Inferior parietal cortex (tissue), 1 donor: ENCODE data around the gene CRMP1.

Experiments used
- DNase-seq: peaks from one replicate; pipeline ENCODE4 v3.0.0-alpha.2; 2016; ENCODE audit errors: extremely low spot score

The CRMP1 gene

DNA sequence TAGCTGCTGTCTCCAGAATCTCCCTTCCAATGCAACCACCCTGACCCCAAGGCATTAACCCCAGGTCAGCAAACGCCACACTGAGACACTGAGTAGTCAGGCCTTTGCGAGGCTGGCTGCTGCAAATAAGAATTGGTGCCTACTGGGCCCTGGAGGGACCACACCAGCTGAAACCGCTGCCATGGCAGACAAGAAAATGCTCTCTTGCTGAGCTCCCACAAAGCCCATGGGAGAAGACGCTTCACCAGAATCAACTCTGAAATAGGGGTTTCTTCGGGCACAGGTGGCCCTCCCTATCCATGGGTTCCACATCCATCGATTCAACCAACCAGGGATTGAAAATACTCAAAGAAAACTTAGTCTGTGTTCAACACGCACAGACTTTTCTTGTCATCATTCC is 26.7 kb upstream of the CRMP1 start:
- DNase-seq = no peak

DNA sequence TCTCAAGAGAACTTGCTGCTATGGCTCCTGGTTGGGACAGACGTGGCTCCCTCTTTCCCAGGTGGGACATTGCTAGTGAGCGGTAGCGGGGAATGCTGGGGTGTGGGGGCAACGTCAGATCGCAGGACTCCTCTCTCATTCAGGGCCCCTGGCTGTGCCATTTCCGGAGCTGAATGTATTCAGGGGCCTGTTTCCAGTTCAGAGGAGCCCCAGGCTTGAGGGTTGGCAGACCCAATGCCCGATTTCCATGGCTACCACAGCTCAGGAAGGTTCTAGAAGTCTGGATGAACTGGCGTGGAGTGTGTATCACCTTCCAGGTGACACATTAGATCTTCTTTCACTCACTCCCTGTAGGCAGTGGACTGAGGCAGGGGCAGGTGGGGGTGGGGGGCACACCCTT is 26.2 kb upstream of the CRMP1 start:
- DNase-seq = no peak

DNA sequence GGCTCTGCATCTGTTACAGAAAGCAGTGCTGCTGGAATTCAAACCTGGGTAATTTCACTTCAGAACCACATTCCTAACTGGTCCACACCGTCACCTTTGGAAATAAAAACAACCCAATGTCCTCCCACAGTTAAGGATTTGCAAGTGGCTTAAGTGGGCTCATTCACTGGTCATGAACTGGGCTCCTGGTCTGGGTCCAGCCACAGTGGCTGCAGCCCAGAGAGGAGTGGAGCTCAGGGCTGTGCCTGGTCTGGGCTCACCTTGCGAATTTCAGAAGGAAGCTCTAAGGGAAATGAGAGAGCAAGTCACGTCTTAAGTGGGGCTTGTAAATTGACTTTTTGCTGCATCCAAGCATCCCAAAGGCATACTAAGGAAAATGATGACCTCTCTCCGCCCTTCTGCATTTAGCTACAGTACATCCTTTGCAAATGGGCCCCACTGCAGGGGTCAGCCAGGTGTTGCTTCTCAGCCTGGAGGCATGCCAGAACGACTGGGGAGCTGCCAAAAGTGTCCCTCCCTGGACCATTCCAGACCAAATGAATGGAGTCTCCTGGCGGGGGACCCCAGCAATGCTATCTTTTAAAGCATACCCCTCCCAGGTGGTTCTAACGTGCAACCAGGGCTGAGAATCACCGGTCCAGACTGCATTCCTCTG is 25.6 kb upstream of the CRMP1 start:
- DNase-seq = no peak

DNA sequence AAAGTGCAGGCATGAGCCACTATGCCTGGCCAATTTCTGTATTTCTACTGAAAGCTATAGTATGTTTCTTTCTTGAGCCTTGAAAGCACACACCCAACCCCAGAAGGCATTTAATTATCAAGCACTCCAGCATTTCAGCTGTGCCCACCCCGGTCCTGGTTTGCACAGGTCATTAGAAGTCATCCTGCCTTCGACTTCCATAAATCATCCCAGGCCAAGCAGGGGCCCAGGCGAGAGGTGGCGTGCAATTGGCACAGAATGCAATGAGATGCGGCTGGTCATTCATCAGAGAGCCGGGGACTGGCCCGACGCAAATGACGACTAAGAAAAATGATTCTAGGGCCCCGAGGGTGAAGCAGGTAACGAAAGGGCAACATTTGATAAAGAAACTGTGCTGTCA is 24.8 kb upstream of the CRMP1 start:
- no peak for DNase-seq

DNA sequence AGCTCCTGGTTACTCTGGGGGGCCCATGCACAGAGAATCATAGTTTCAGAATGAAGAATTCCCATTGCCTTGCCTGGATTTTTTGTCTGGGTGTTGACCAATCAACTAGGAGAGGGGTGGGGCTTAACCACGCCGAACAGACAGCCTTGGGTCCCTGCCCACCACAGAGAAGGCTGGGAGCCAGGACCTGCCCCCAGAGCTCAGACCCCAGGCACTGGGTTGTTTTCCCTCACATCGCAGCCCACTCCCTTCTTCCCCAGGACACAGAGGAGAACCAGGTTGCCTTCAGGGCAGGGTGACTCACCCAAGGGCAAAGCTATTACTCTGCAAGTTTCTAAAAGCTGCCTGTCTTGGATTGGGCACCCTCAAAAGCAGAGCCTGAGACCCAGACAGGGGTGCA is 23.3 kb upstream of the CRMP1 start:
- DNase-seq = no peak

DNA sequence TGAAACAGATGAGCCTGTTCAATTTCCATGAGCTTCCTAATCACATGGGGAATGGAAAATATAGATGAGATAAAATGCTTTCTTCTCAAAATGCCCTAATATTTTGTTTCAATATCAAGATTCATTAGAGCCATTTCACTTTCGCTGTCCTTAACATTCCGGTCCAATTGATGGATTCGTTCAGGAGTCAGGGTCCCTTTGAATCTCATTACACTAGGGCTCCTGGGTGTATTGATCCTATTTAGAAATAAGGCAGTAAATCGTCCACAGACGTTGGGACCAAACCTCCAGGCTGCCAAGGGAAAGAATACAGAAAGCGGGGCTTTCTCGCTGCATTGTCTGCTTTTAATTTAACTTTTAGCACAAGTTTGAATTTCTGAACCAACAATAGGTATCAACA is 20.6 kb upstream of the CRMP1 start:
- DNase-seq = no peak

DNA sequence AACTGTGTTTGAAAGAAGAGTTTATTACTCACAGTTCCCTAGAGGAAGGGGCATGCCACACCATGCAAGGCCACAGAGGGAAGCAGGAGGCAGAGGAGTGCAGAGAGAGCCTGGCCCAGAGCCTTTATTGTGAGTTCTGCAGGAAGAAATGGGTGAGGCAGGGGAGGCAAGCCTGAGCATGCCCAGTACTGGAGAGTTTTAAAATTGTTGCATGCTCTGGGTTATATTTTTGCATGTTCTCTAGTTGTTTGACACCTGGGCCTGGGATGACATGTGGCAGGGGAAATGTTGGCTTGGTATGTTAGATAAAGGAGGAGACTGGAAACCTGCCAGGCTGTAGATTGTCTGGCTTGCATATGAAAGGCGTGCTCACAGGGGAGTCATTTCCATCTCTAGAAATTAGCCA is 19.7 kb upstream of the CRMP1 start:
- no peak for DNase-seq

DNA sequence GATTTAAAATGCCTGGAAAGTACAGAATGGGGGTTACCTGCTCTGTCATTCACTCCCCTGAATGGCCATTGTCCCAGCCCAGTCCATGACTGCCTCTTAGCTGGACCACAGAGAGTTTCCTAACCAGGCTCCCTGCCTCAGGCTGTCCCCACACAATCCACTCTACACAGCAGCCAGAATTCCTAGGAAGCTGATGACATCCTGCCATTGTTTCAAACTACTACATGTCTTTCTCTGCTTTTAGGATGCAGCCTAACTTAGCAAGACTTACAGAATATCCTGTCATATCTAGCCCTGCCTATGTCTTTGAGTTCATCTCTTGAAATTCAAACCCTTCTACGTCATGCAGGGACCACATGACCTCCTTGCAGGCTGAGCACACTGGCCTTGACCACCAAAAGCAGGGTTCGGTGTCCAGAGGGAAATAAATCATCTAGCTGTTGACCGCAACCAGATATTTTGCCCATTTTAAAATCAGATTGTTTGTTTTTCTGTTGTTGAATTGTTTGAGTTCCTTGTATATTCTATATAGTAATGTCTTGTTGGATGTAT is 16.1 kb upstream of the CRMP1 start:
- DNase-seq = no peak

DNA sequence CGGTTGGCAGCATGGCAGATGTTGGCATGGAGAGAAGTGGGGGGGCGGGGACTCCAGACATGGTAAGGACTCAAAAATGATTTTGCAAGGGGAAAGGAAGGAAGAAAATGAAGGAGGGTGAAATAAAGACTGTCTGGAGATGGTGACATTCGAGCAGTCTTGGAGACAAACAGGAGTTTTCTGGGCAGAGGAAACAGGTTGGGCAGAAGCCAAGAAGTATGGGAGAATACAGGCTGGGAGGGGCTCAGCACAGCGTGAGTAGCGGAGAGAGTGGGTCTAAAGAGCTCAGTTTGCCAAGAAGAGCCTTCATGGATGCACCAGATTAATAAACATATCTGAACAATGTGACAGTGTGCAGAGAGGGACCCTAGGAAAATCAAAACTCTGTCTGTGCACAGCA is 13.3 kb upstream of the CRMP1 start:
- no peak for DNase-seq

DNA sequence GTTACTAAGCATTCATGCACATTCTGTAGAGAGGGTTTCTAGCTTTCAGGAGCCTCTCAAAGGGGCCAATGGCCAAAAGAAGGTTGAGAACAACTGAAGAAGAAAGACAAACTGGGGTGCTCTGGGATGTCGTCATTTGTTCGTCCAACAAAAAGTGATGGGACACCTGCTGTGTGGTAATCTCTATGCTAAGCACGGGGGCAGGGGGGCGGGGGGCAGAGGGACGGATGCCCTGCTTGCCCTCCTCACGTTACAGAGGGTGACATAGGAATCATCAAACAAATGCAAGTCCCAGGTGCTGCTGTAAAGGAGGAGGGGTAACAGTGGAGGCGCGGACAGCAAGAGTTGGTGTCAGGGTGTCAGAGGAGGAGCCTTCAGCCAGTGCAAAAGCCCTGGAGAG is 12.8 kb upstream of the CRMP1 start:
- no peak for DNase-seq

DNA sequence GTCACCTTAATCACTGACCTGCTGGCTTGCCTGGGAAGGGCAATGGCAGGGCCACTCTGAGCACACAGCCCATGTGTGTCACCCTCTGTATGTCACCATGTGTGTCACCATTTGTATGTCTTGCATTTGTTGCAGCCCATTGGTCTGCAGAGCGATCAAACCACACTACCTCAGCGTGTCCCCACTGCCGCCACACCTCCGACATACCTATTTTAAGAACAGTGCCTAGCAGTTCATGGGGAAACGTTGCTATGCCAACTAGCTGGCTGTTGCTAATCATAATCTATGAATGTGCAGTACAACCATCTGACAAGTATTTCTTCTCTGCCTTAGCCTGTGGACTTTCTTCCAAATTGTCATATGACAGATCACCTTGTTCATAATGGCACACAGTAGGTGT is 8.0 kb upstream of the CRMP1 start:
- no peak for DNase-seq

DNA sequence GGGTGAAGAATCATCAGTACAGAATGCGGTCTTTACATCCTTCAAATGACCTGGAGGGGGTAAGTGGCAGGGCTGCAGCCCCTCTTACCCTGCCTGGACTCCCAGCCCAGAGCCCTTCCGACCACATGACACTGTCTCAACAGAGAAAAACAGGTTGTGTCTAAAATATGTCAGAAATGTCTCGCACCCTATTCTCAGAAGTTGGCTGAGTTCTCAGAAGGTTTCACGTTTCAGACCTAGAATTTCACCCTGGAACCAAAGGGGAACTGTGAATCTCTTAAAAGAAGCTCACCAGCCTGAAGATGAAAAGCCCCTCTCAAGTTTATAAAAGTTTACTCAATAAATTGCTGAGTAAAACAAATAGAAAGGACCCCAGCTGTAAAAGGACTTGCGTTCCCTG is 7.0 kb upstream of the CRMP1 start:
- DNase-seq = no peak

DNA sequence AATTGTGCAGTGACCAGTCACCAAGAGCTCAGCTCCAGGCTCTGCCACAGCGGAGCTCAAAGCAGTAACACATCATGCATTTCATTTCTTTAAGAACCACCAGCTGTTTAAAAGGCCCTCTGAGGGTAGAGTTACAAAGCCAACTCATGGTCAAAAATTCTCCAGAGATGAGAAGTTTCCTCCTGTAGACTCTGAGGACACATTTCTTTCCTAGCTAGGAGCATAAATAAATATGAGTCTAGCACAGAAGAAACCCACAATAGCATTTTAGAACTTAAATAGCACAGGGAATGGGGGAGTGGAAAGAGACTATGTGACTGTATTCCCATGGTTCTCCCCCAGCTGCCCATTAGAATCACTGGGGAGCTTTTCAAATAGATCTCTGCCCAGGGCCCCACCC is 6.5 kb upstream of the CRMP1 start:
- DNase-seq = no peak

DNA sequence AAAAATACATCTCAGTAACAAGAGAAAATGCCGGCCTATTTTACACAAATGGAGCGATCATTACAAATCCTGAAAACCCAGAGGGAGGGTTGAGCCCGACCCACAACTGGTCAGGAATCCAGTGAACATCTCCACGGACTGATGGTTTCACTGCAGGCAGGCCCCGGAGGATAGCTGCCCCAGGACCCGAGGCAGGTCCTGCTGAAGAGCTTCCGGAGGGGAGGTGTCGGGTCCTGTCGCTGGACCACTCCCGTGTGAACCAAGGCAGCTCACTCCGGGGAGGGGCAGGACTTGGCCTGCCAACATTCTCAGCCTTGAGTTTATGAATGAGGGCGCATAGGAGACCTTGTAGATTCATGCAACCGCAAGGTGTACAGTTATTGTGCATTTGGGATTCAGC is 4.8 kb upstream of the CRMP1 start:
- no peak for DNase-seq

DNA sequence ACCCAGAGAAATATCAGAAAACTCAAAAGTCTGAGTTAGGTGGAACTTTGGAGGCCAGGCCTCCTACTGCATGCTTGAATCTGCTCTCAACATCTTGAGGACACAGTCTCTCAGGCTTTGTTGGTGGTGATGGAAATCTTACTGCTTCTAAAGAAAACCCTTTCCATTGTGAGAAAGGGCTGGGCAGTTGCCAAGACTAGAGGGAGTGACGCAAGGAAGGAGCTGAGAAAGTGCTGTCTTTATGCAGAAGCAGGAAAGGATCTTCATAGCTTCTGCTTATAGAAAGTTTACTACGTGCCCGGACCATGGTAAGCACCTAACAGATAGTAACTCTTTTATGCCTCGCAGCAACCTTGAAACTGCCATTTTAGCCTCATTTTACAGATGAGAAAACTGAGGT is 2.4 kb upstream of the CRMP1 start:
- no peak for DNase-seq

DNA sequence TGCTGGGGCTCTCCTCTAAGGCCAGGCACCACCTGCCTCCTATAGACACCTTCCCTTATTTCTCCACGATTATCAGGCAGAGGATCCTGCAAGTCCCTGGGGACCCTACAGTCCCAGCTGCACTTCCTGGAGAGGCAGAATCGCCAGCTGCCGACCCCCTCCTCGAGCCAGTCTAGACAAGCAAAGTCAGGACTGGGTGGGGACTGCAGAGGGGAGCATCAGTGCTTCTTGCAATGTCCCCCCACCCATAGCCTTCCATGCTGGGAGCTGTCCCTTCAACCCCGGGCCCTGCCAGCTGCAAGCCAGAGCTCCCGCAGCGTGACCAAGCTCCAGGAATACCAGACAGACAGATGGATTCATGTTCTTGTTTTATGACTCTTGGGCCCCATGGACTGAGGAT is 1.4 kb upstream of the CRMP1 start:
- DNase-seq = no peak

DNA sequence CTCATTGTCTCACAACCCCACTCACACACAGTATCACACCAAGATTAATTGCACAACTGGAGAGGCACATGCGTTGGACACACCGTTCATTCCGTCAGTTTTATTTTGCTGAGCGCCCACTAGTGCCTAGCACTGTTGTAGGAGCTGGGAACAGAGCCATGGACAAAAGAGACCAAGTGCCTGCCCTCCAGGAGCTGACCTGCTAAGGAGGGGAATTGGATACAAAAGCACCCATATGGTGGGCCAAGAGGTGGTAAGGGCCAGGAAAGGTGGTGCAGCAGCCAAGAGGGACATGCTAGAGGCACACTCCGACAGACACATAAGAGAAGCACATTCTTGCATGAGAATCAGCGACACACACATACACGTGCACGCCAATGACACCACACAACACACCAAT is 705 bp upstream of the CRMP1 start:
- DNase-seq = no peak

DNA sequence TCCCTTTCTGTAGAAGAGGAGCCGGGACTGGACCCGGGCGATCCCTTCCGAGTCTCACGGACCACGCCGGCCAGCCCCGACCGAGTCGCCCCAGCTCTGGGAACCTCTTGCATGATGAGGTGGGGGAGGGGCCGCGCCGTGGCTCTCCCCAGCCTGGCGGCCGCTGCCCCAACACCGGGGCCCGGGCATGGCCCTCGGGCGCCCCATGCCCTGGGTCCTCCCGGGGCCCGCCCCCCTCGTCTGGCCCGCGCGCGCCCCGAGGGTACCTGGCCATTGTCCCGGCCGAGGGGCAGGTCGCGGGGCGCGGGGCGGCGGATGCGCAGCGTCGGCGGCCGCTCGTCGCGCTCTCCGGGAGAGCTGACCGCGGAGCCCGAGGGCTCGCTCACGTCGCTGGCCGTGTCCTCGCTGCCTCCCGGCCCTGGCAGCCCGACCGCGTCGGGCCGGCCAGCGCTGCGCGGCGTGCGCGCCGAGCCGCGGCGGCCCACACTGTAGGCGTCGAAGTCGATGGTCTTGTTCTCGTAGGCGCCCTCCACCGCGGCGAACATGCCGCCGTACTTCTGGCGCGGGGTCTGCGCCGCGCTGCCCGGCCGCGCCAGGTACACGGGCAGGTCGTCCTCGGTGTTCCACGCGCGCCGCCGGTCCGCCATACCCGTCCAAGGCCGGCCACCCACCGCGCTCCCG is 423 bp downstream of the CRMP1 start:
- DNase-seq = no peak

DNA sequence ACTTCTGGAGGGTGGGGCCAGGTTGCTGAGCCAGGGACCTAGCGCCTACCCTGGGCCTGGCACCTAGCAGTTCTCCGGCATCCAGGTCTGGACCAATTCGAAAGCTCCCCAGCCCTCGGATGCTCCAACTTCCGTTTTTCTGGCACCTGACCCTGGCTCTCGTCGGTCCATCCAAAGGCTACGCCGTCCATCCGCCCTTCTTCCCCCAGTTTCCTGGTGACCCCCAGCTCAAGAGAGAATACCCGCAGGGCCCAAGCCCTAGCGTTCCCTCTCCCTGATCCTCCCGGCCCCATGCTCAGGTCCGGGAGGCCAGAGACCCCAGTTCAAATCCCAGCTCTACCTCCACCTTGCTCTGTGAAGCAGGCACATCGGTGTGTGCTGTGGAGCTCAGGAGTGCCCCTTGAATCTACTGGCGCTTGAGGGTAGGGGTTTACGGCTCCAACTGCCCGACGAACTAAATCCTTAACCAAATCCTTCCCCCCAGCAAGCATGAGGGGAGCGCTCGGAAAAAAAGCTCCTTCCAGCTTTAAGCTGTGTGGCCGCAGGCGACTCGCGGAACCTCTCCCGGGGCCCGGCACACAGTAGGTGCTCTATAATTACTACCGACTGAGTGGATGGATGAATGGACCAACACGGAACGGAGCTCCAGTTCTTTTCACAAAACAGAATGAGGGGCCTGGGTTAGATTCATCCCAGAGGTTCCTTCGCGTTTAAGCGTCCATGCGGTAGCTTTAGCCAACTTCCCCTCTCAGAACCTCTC is 1.1 kb downstream of the CRMP1 start:
- DNase-seq = no peak

DNA sequence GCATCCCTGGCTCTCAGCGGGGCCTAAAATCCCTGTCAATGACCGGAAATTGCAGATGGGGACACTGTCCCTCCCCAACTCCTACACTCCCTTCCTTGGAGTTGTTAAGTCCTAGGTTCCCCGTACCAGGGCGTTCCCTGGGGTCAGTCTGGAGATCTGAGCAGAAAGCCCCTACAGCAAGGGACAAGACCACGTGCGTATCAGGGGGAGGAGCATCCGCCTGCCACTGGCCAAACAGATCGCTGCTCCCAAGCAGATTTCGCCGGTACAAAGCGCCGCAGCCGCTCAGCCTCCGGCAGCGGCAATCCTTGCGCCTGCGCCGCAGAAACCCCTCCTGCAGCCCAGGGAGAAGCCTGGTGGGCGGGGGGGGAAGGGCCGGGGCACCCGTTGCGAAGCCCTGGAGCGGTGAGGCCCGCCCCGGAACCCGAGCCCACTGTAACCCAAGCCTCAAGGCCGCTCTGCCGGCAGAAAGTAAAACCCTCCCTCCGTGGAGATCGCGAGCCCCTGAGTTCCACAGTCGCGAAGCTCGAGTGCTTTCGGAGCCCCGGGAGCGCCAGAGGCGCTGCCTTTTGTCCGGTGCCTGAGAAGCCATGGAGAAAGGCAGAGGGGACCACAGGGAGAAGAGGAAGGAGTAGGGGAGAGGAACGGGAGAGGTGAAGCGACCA is 2.7 kb downstream of the CRMP1 start:
- peak; percentile 64 for DNase-seq

DNA sequence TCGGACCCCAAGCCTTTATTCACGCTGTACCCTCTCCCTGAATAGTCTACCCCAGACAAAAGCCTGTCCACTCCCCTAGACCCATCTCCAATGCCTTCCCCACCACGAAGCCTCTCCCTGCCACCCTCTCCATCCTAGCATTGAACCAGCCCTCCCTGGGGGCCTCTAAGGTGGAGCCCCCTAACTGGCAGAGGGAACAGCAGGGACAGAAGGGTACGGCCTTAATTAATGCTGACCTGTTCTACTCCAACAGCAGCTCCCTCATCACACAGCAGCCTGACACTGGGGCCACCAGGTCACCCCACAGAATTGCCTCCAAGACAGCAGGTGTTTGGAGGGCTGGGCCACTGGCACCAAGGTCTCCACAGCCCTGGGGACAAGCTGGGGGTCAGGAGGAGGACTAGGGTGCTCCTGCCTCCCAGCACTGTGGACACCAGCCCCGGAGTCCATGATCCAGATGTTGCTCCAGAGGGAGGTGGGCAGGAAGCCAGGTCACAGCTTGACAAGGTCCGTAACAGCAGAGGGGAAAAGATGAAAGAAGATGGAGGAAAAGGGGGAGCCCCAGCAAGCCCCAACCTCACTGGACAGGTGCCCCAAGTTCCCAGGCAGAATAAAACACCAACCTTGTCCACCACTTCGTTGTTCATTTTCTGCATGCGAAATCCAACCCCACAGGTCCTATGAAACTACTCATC is 3.7 kb downstream of the CRMP1 start:
- no peak for DNase-seq
